Measurements from ENCODE around the gene BDKRB1. TPM values are rescaled to one million over a fixed set of nuclear protein-coding genes. Genes with fewer than 3 reads are reported as not detected.

BDKRB1 gene
- total and polyA plus RNA-seq, 10 of the 15 experiments (the other 5 are each of a cell fraction or from before 2014, with no cell fraction given): 0.21 TPM; not detected in 9

DNA sequence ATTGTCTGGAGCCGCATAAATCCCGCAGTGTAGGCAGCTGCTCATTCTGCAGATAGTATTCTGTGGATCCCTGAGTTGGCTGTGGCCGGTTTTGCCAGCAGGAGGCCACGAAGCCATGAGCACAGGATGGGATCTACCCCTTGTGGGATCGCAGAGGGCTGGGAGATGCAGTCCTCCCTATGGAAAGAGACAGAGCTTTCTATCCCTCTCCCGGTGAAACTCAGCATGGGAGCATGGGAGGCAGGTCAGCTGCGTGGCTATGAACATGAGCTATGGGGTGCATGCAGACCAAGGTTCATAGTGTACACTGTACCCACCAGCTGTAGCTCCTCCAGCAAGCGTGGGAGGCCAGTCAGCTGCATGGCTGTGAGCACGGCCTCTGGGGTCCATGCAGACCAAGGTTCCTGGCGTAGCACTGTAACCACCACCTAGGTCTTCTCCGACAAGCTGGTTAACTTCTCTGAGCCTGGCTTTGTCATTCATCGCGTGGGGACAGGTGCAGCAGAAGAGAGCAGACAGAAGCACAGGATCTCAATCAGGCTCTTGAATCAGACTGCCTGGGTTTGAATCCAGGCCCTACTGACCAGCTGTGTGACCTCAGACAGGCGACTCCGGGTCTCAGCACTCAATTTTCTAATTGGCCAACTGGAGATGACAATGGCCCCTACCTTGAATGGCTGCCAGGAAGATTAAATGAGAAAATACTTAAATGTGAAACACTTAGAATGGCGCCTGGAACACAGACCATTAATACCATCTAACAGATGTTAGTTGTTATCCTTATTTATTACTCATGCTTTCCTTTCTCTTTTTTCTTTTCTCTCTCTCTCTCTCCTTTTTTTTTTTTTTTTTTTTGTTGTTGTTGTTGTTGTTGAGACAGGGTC lies 6.0 kb downstream of the BDKRB1 start:
- Histone ChIP-seq H2AFZ (ENCODE audit: control insufficient read depth, low read depth, low read length) (no peak overlapping the region), H3K9me3 (replicated peaks; ENCODE audit: control insufficient read depth, insufficient read depth, low read length) (no peaks in the 10 kb centered on the region), H3K4me3 (no peak overlapping the region), H3K36me3 (ENCODE audit: control insufficient read depth in 2 of 2, insufficient read depth in 2 of 2, low read length in 1 of 2) (no peaks in the 10 kb centered on the region), H3K27me3 (replicated peaks in 1 of 2; ENCODE audit: control insufficient read depth in 2 of 2, insufficient read depth in 2 of 2, low read length in 1 of 2) (peaks cover 2 to 4% of the 10 kb centered on the region in 2 experiments; a peak in 3 of 4 replicates), H3K4me2 (ENCODE audit: control insufficient read depth, insufficient read depth) (no peak overlapping the region), H3K27ac (ENCODE audit: control insufficient read depth, insufficient read depth) (no peak overlapping the region), H3K79me2 (ENCODE audit: control insufficient read depth, insufficient read depth, low read length) (no peaks in the 10 kb centered on the region), H3K9ac (ENCODE audit: control insufficient read depth, insufficient read depth, low read length) (no peak overlapping the region), H3K4me1 (ENCODE audit: control insufficient read depth, insufficient read depth, low read length) (no peaks in the 10 kb centered on the region), H4K20me1 (ENCODE audit: control insufficient read depth, insufficient read depth) (no peaks in the 10 kb centered on the region)
- BruUV-seq (replicated peaks): no TSS peak
- TF ChIP-seq CHD2 (IDR thresholded peaks at IDR 0.05; ENCODE audit: borderline replicate concordance, low read depth, low read length) (no peak), NFYA (IDR thresholded peaks at IDR 0.05; ENCODE audit: borderline replicate concordance, low read depth, low read length) (no peak), PML (IDR thresholded peaks at IDR 0.05; ENCODE audit: low read length) (no peak), RUNX3 (IDR thresholded peaks at IDR 0.05; ENCODE audit: low read length) (no peak), SUPT20H (IDR thresholded peaks at IDR 0.05; ENCODE audit: borderline replicate concordance, control insufficient read depth, low read depth, low read length) (no peak), IRF4 (IDR thresholded peaks at IDR 0.05; ENCODE audit: low read depth, low read length) (no peak), GABPA (IDR thresholded peaks at IDR 0.05; ENCODE audit: low read depth) (no peak), TCF7 (IDR thresholded peaks at IDR 0.05; ENCODE audit: borderline replicate concordance) (no peak), NR2C2 (IDR thresholded peaks at IDR 0.05; ENCODE audit: borderline replicate concordance, control insufficient read depth, insufficient read length, low read depth) (no peak), KLF5 (IDR thresholded peaks at IDR 0.05; ENCODE audit: partially characterized antibody) (no peak), CHD4 (IDR thresholded peaks at IDR 0.05) (no peak), SUZ12 (IDR thresholded peaks at IDR 0.05; ENCODE audit: unreplicated experiment) (no peak), TBL1XR1 (IDR thresholded peaks at IDR 0.05; ENCODE audit: low read depth, low read length) (no peak)
- TF ChIP-seq, protein P1, sequence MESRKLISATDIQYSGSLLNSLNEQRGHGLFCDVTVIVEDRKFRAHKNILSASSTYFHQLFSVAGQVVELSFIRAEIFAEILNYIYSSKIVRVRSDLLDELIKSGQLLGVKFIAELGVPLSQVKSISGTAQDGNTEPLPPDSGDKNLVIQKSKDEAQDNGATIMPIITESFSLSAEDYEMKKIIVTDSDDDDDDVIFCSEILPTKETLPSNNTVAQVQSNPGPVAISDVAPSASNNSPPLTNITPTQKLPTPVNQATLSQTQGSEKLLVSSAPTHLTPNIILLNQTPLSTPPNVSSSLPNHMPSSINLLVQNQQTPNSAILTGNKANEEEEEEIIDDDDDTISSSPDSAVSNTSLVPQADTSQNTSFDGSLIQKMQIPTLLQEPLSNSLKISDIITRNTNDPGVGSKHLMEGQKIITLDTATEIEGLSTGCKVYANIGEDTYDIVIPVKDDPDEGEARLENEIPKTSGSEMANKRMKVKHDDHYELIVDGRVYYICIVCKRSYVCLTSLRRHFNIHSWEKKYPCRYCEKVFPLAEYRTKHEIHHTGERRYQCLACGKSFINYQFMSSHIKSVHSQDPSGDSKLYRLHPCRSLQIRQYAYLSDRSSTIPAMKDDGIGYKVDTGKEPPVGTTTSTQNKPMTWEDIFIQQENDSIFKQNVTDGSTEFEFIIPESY (IDR thresholded peaks at IDR 0.05): no peak
- TF ChIP-seq, protein P2, sequence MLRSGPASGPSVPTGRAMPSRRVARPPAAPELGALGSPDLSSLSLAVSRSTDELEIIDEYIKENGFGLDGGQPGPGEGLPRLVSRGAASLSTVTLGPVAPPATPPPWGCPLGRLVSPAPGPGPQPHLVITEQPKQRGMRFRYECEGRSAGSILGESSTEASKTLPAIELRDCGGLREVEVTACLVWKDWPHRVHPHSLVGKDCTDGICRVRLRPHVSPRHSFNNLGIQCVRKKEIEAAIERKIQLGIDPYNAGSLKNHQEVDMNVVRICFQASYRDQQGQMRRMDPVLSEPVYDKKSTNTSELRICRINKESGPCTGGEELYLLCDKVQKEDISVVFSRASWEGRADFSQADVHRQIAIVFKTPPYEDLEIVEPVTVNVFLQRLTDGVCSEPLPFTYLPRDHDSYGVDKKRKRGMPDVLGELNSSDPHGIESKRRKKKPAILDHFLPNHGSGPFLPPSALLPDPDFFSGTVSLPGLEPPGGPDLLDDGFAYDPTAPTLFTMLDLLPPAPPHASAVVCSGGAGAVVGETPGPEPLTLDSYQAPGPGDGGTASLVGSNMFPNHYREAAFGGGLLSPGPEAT (IDR thresholded peaks at IDR 0.05; ENCODE audit: low read depth): no peak
- no peak for FAIRE-seq
- 43% methylated on average over 16 of the region's 16 CpGs for WGBS (ENCODE audit: insufficient coverage, insufficient replicate concordance, low lambda C conversion rate, missing lambda C conversion rate)
- no peak for DNase-seq (ENCODE audit: low read depth, low spot score)
- ATAC-seq: no peak
- ChIA-PET CTCF (interaction anchor here (1.3 to 4.1 kb wide), 2 partner anchors 12 to 264 kb away, joined by 3 to 20 read pairs; no protein-coding TSS in a partner anchor), SMC1A (ENCODE audit: uncharacterized antibody, unreplicated experiment) (no interaction called here), RAD21 (ENCODE audit: unreplicated experiment) (interaction anchor here (0.5 to 0.7 kb wide), 2 partner anchors 161 to 219 kb away, joined by 3 to 4 read pairs; no protein-coding TSS in a partner anchor), POLR2A (interaction anchor here (0.6 to 1.4 kb wide), 2 partner anchors 10 to 601 kb away, joined by 3 to 4 read pairs; no protein-coding TSS in a partner anchor)
- in situ Hi-C loops (cut with MboI) (no loop called here), intact Hi-C loops (cut with micrococcal nuclease; ENCODE audit: unreplicated experiment) (no loop called here)
